Measurements from ENCODE around the gene GGA1. TPM values are rescaled to one million over a fixed set of nuclear protein-coding genes. Genes with fewer than 3 reads are reported as not detected.

GGA1 gene
- total RNA-seq, 3 donors from 2014 or later (not counting 1 experiment from before 2014, with no cell fraction given), result 69.3 to 87.8 (median 80.2) TPM

- no peaks in the 10 kb centered on the region for H3K9me3 ChIP-seq (ENCODE audit: control insufficient read depth, insufficient read depth, low read length)
- WGBS (ENCODE audit: insufficient coverage), result 96% methylated on average over 8 of the region's 9 CpGs
- H3K36me3 ChIP-seq (ENCODE audit: control insufficient read depth, insufficient read depth, low read length), result peaks cover 86% of the 10 kb centered on the region
- H3K27ac ChIP-seq (ENCODE audit: low read length), result no peak overlapping the region
- H3K27ac Mint-ChIP-seq, result no peak overlapping the region
- ATAC-seq (no peak), DNase-seq (no peak)
- no peaks in the 10 kb centered on the region for H3K9me3 Mint-ChIP-seq
- H3K4me3 ChIP-seq (ENCODE audit: low read length), result no peak overlapping the region
- H3K4me1 ChIP-seq (ENCODE audit: control insufficient read depth, insufficient read depth, low read length), result peaks cover 16% of the 10 kb centered on the region
- H3K36me3 Mint-ChIP-seq, result no peaks in the 10 kb centered on the region
- H3K4me1 Mint-ChIP-seq, result peaks cover 12 to 29% of the 10 kb centered on the region in 2 donors
- intact Hi-C loops (cut with micrococcal nuclease), result no loop called here
- TF ChIP-seq CTCF (IDR thresholded peaks at IDR 0.05), result no peak
- no peaks in the 10 kb centered on the region for H3K27me3 ChIP-seq (ENCODE audit: control insufficient read depth, insufficient read depth, low read length)
- no peaks in the 10 kb centered on the region for H3K27me3 Mint-ChIP-seq (ENCODE audit: low read depth in 2 of 2)
- no peak overlapping the region for H3K4me3 Mint-ChIP-seq
Measured at GRCh38 chr22:37647317-37647716, 38.7 kb downstream of the GGA1 start.

- intact Hi-C loops (cut with micrococcal nuclease), result no loop called here
- WGBS (ENCODE audit: insufficient coverage), result 98% methylated on average over 9 of the region's 9 CpGs
- no peaks in the 10 kb centered on the region for H3K9me3 ChIP-seq (ENCODE audit: control insufficient read depth, insufficient read depth, low read length)
- H3K36me3 Mint-ChIP-seq, result no peaks in the 10 kb centered on the region
- no peak for TF ChIP-seq CTCF (IDR thresholded peaks at IDR 0.05)
- H3K4me1 Mint-ChIP-seq, result peaks cover 12 to 23% of the 10 kb centered on the region in 2 donors
- no peak overlapping the region for H3K4me3 Mint-ChIP-seq
- peaks cover 10% of the 10 kb centered on the region for H3K4me1 ChIP-seq (ENCODE audit: control insufficient read depth, insufficient read depth, low read length)
- no peaks in the 10 kb centered on the region for H3K27me3 Mint-ChIP-seq (ENCODE audit: low read depth in 2 of 2)
- ATAC-seq (no peak), DNase-seq (no peak)
- H3K9me3 Mint-ChIP-seq, result no peaks in the 10 kb centered on the region
- no peaks in the 10 kb centered on the region for H3K27me3 ChIP-seq (ENCODE audit: control insufficient read depth, insufficient read depth, low read length)
- H3K27ac ChIP-seq (ENCODE audit: low read length), result no peak overlapping the region
- H3K27ac Mint-ChIP-seq, result peak overlapping the region in 1 of 2 donors; percentile 36
- H3K36me3 ChIP-seq (ENCODE audit: control insufficient read depth, insufficient read depth, low read length), result peaks cover 83% of the 10 kb centered on the region
- H3K4me3 ChIP-seq (ENCODE audit: low read length), result no peak overlapping the region
Measured at GRCh38 chr22:37647928-37648327, 39.3 kb downstream of the GGA1 start.

- Histone ChIP-seq H3K27ac (ENCODE audit: low read length) (no peak overlapping the region), H3K36me3 (ENCODE audit: control insufficient read depth, insufficient read depth, low read length) (peaks cover 76% of the 10 kb centered on the region), H3K27me3 (ENCODE audit: control insufficient read depth, insufficient read depth, low read length) (no peaks in the 10 kb centered on the region), H3K4me1 (ENCODE audit: control insufficient read depth, insufficient read depth, low read length) (no peaks in the 10 kb centered on the region), H3K9me3 (ENCODE audit: control insufficient read depth, insufficient read depth, low read length) (no peaks in the 10 kb centered on the region), H3K4me3 (ENCODE audit: low read length) (no peak overlapping the region)
- no peak for TF ChIP-seq CTCF (IDR thresholded peaks at IDR 0.05)
- Mint-ChIP-seq H3K27me3 (ENCODE audit: low read depth in 2 of 2) (no peaks in the 10 kb centered on the region), H3K27ac (no peak overlapping the region), H3K36me3 (no peaks in the 10 kb centered on the region), H3K9me3 (no peaks in the 10 kb centered on the region), H3K4me3 (no peak overlapping the region), H3K4me1 (peaks cover 0 to 5% of the 10 kb centered on the region in 2 donors)
- WGBS (ENCODE audit: insufficient coverage), result 96% methylated on average over 17 of the region's 17 CpGs
- intact Hi-C loops (cut with micrococcal nuclease), result no loop called here
- DNase-seq, result no peak
- ATAC-seq, result no peak
Measured at GRCh38 chr22:37650463-37651136, 42.0 kb downstream of the GGA1 start.

All from natural killer cell (primary cell).